GM19438 (cell line): ENCODE results near the gene CDH4.

Experiments
- ATAC-seq: cut with Tn5 transposase; IDR thresholded peaks from one replicate; pipeline ENCODE4 v1.9.1; 2021; ENCODE audit warnings: low read depth; ENCODE audit not compliant: unreplicated experiment

The CDH4 gene

GRCh38 chr20:61835791-61836350, 583.8 kb downstream of the CDH4 start:
- no peak for ATAC-seq

GRCh38 chr20:61837200-61837599, 585.1 kb downstream of the CDH4 start:
- ATAC-seq, result no peak

GRCh38 chr20:61839223-61839911, 587.3 kb downstream of the CDH4 start:
- ATAC-seq, result no peak

- ATAC-seq, result no peak
Measured at GRCh38 chr20:61839912-61840778, 588.1 kb downstream of the CDH4 start.

- no peak for ATAC-seq
Measured at GRCh38 chr20:61840779-61841455, 588.9 kb downstream of the CDH4 start.

- ATAC-seq, result no peak
Measured at GRCh38 chr20:61841551-61841950, 589.5 kb downstream of the CDH4 start.

- no peak for ATAC-seq
Measured at GRCh38 chr20:61841966-61842365, 589.9 kb downstream of the CDH4 start.

- no peak for ATAC-seq
Measured at GRCh38 chr20:61844621-61845020, 592.6 kb downstream of the CDH4 start.

GRCh38 chr20:61845233-61845671, 593.2 kb downstream of the CDH4 start:
- ATAC-seq, result no peak

GRCh38 chr20:61846074-61846473, 594.0 kb downstream of the CDH4 start:
- no peak for ATAC-seq

GRCh38 chr20:61846741-61847419, 594.8 kb downstream of the CDH4 start:
- no peak for ATAC-seq

- no peak for ATAC-seq
Measured at GRCh38 chr20:61847420-61847748, 595.3 kb downstream of the CDH4 start.

GRCh38 chr20:61847986-61848385, 595.9 kb downstream of the CDH4 start:
- ATAC-seq, result no peak

GRCh38 chr20:61848851-61849250, 596.8 kb downstream of the CDH4 start:
- no peak for ATAC-seq

GRCh38 chr20:61849376-61849775, 597.3 kb downstream of the CDH4 start:
- no peak for ATAC-seq

- no peak for ATAC-seq
Measured at GRCh38 chr20:61849822-61850221, 597.8 kb downstream of the CDH4 start.

- no peak for ATAC-seq
Measured at GRCh38 chr20:61850457-61850856, 598.4 kb downstream of the CDH4 start.

- no peak for ATAC-seq
Measured at GRCh38 chr20:61850926-61851900, 599.2 kb downstream of the CDH4 start.

- ATAC-seq, result no peak
Measured at GRCh38 chr20:61852268-61853072, 600.4 kb downstream of the CDH4 start.
